ENCODE measurements around the gene AJAP1. TPM values are rescaled to one million over a fixed set of nuclear protein-coding genes. Genes with fewer than 3 reads are reported as not detected.

Gene AJAP1
- total and polyA plus RNA-seq, 2 of the 8 experiments (the other 6 are each of a cell fraction or from before 2014, with no cell fraction given): 1.9 to 6.2 TPM

GRCh38 chr1:4750177-4750576, 95.8 kb downstream of the AJAP1 start:
- WGBS, 2 experiments (ENCODE audit: extremely low coverage in 1 of 2, insufficient coverage in 1 of 2, insufficient read length in 1 of 2, insufficient replicate concordance in 2 of 2, low coverage in 1 of 2, low lambda C conversion rate in 2 of 2, missing lambda C conversion rate in 1 of 2): 82% methylated on average over 3 of the region's 3 CpGs; no CpG with 5 or more reads in 1 of the 2 experiments
- H3K9ac ChIP-seq (replicated peaks in 1 of 4; ENCODE audit: extremely low read depth in 1 of 4, low read depth in 3 of 4, low read length in 3 of 4): no peak overlapping the region

More at GRCh38 chr1:4750177-4750576, 95.8 kb downstream of the AJAP1 start:
- Histone ChIP-seq H3K4me1 (replicated peaks in 1 of 4; ENCODE audit: control insufficient read depth in 3 of 4, insufficient read depth in 4 of 4, low read length in 3 of 4) (peaks cover 0 to 6% (median 6%) of the 10 kb centered on the region in 4 experiments; a peak in 6 of 7 replicates), H2BK12ac (ENCODE audit: low read depth, low read length) (0 out of 2 replicates have a peak overlapping the region, but pooled peaks have one; percentile 23), H4K5ac (ENCODE audit: insufficient read length, low read depth, low read length) (no peak overlapping the region), H4K91ac (replicated peaks; ENCODE audit: insufficient read length, low read length) (no peak overlapping the region), H3K4me2 (ENCODE audit: insufficient read depth in 1 of 2, low read depth in 2 of 2, low read length in 2 of 2) (no peak overlapping the region), H3K27me3 (replicated peaks in 1 of 4; ENCODE audit: control insufficient read depth in 3 of 4, extremely low read depth in 1 of 4, insufficient read depth in 3 of 4, low read length in 3 of 4) (no peaks in the 10 kb centered on the region; a peak in 1 of 7 replicates), H4K20me1 (replicated peaks in 1 of 2; ENCODE audit: control insufficient read depth in 1 of 2, insufficient read depth in 2 of 2, low read length in 2 of 2) (peaks cover 0 to 4% of the 10 kb centered on the region in 2 experiments), H3K56ac (replicated peaks; ENCODE audit: insufficient read length, low read depth, low read length) (no peak overlapping the region), H3K23me2 (ENCODE audit: low read depth, low read length) (no peaks in the 10 kb centered on the region), H3K4ac (replicated peaks; ENCODE audit: insufficient read length, low read depth, low read length) (no peak overlapping the region), H2BK5ac (ENCODE audit: low read depth, low read length) (no peak overlapping the region), H2BK20ac (ENCODE audit: low read length) (no peak overlapping the region), H3K4me3 (ENCODE audit: extremely low read depth in 1 of 4, insufficient read depth in 2 of 4, low read depth in 3 of 4, low read length in 4 of 4) (no peak overlapping the region), H3K23ac (ENCODE audit: insufficient read length) (no peak overlapping the region), H3K18ac (ENCODE audit: extremely low read depth, low read length) (no peak overlapping the region), H3K27ac (ENCODE audit: low read depth, low read length) (no peak overlapping the region), H3K36me3 (ENCODE audit: control insufficient read depth in 2 of 4, insufficient read depth in 4 of 4, low read length in 3 of 4) (no peaks in the 10 kb centered on the region), H3K79me2 (ENCODE audit: control insufficient read depth in 1 of 2, insufficient read depth in 2 of 2, low read length in 2 of 2) (no peaks in the 10 kb centered on the region), H4K8ac (ENCODE audit: extremely low read depth, insufficient read depth, low read length) (no peak overlapping the region), H3K14ac (ENCODE audit: insufficient read length) (no peak overlapping the region), H2AFZ (ENCODE audit: low read length) (no peak overlapping the region), H3K79me1 (ENCODE audit: low read depth, low read length) (0 out of 2 replicates have a peak, but pooled peaks cover 2% of the 10 kb centered on the region), H3K9me3 (ENCODE audit: insufficient read depth in 2 of 2, low read depth in 1 of 2, low read length in 1 of 2) (peaks cover 5 to 8% of the 10 kb centered on the region in 2 experiments; a peak in 1 of 4 replicates), H2BK120ac (replicated peaks; ENCODE audit: low read depth, low read length) (no peak overlapping the region), H2AK5ac (ENCODE audit: low read depth, low read length) (peak overlapping the region; percentile 33; the same call in 1 of the 2 replicates), H2BK15ac (ENCODE audit: low read length) (no peak overlapping the region)
- DNase-seq (ENCODE audit: low read depth in 1 of 2, low spot score in 2 of 2) (no peak), FAIRE-seq (no peak)
- POLR2A ChIA-PET (ENCODE audit: partially characterized antibody): no interaction called here
- CTCF ChIA-PET (ENCODE audit: partially characterized antibody): interaction anchor here (1.4 kb wide), 1 partner anchor 9 kb away, joined by 3 read pairs; no protein-coding TSS in a partner anchor
- no peak for TF ChIP-seq ATF2 (IDR thresholded peaks at IDR 0.05; ENCODE audit: low read length)
- no peak for TF ChIP-seq RXRA (IDR thresholded peaks at IDR 0.05; ENCODE audit: insufficient read depth, low read depth, low read length)
- TF ChIP-seq POLR2AphosphoS5 (IDR thresholded peaks at IDR 0.05; ENCODE audit: low read depth, low read length): no peak
- TF ChIP-seq RAD21 (IDR thresholded peaks at IDR 0.05 in 1 of 2, conservative IDR thresholded peaks at IDR 0.05 in 1 of 2; ENCODE audit: low read depth in 2 of 2, low read length in 2 of 2): no peak
- no peak for TF ChIP-seq CBX8 (IDR thresholded peaks at IDR 0.05; ENCODE audit: borderline replicate concordance, low read depth, low read length)
- no peak for TF ChIP-seq SIX5 (IDR thresholded peaks at IDR 0.05; ENCODE audit: low read depth, low read length)
- no peak for TF ChIP-seq BCL11A (IDR thresholded peaks at IDR 0.05; ENCODE audit: low read depth in 2 of 2, low read length in 2 of 2)
- TF ChIP-seq TEAD4 (IDR thresholded peaks at IDR 0.05; ENCODE audit: low read depth, low read length): no peak
- no peak for TF ChIP-seq EP300 (IDR thresholded peaks at IDR 0.05; ENCODE audit: borderline replicate concordance in 1 of 2, low read depth in 2 of 2, low read length in 2 of 2)
- no peak for TF ChIP-seq SP2 (IDR thresholded peaks at IDR 0.05; ENCODE audit: low read length)
- no peak for TF ChIP-seq KDM1A (IDR thresholded peaks at IDR 0.05; ENCODE audit: borderline replicate concordance, low read length)

Data from H1 (cell line).